UCSD-AML1 (cell line): Measurements from ENCODE around the gene P2RX7.
"Not testable (repeated sequence)": the region's sequence is repeated elsewhere in the genome, so short reads cannot be mapped to it uniquely, and the experiment has no call there.

ENCODE experiments used
- DNase-seq: peaks from one replicate; lab custom pipeline; 2025; ENCODE audit not compliant: unreplicated experiment; lab: John Stamatoyannopoulos, UW

P2RX7 gene

DNA sequence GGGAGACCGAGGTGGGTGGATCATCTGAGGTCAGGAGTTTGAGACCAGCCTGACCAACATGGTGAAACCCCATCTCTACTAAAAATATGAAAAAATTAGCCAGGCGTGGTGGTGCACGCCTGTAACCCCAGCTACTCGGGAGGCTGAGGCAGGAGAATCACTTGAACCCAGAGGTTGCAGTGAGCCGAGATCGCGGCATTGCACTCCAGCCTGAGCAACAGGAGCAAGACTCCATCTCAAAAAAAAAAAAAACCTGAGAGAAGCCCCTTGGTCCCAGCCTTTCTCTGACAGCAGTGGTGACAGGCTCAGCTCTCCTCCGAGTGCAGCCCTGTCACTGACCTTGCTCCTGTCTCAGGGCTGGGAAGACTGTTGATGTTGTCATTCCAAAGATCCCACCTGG lies 94.2 kb downstream of the P2RX7 start:
- not testable (repeated sequence) for DNase-seq

DNA sequence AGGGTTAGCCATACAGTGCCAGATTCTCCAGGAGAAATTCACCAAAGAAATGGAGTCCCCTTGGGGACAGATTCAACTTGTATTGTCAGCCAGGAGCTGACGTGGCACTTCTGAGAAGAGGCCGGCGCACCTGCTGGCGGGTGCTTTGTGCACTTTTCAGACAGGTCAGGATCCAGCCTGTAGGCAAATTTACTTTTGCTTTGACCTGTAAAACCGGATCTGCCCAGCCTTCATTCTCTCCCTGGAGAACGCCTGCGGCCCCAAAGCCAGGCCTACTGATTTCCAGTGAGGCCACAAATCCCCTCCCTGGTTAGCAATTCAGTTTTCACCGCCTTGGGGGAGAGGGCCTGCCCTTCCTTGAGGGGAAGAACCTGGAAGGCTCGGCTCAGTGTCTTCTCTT lies 94.6 kb downstream of the P2RX7 start:
- DNase-seq = no peak

DNA sequence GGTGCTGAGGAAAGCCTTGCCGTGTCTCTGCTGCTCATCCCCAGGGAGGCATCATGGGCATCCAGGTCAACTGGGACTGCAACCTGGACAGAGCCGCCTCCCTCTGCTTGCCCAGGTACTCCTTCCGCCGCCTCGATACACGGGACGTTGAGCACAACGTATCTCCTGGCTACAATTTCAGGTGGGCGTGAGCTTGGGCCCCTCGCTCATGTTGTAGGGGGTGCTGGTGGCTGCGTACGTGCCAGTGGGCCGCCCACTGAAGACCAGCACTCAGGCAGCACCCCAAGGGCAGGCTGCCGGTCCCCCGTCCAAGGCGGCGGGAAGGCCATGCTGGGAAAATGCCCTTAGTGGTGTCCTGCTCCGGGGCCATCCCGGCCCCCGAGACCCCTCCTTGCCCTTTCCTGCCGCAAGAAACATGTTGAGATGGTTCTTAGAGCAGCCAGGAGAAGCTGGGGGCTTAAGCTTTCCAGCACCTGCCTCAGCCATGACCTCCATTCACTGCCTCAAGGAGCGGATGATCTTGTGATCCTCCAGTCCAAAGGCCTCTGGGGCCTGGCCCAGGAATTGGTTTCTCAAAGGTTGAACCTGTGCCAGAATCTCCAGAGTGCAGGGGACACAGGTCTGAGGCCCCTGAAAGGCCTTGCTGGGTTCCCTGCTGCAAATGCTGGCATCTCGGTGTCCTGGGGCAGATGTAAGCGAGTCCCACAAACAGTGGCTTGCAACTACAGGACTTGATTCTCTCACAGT lies 96.4 kb downstream of the P2RX7 start:
- DNase-seq = no peak

DNA sequence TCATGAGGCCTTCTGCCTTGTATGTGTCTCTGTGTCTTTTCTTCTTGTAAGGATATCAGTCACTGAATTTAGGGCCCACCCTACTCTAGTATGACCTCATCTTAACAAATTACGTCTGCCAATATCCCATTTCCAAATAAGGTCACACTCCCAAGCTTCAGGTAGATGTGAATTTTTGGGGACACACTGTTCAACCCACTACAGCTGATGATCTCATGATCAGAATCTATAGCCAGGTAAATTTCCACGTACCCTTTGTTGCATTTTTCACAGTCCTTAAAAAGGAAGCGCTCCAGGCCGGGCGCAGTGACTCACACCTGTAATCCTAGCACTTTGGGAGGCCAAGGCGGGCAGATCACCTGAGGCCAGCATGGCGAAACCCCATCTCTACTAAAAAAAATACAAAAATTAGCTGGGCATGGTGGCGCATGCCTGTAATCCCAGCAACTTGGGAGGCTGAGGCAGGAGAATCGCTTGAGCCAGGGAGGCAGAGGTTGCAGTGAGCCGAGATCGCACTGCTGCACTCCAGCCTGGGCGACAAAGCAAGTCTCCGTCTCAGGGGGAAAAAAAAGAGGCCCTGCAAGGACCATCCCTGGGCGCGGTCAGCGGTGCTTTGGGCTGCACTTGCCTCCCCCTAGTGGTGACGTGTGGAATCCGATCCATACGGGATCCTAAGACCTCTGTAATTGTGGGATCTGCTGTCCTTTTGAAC lies 97.3 kb downstream of the P2RX7 start:
- DNase-seq = peak; percentile 51

DNA sequence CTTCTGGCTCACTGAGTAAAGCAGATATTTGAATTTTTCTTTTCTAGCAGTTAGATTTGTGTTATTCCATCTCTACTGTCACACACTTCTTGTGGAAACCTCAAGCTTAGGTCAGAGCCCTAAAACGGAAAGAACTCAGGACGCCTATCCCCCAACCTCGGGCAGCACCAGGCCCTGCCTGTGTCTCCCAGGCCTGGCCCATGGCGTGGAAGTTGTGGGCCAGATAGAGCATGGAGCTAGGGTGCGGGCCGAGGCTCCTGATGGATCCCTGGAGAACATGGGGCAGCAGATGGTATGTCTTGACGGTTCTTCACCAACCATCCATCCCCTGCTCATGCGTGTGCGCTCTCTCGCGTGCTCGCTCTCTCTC lies 97.8 kb downstream of the P2RX7 start:
- DNase-seq = no peak

DNA sequence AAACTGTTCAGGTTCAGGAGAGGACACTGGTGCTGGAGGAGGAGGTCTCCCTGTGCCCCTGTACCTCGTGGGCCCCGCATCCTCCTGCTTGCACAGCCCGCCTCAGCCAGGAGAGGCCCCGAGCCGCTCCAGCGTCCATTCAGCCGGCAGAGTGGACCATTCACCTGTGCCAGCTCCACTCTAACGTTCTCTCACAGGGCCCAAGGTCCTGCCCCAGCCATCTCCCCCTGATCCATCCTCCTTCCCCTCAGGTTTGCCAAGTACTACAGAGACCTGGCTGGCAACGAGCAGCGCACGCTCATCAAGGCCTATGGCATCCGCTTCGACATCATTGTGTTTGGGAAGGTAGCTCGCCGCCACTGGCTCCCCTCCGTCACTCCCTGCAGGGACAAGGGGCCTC lies 99.5 kb downstream of the P2RX7 start:
- no peak for DNase-seq

DNA sequence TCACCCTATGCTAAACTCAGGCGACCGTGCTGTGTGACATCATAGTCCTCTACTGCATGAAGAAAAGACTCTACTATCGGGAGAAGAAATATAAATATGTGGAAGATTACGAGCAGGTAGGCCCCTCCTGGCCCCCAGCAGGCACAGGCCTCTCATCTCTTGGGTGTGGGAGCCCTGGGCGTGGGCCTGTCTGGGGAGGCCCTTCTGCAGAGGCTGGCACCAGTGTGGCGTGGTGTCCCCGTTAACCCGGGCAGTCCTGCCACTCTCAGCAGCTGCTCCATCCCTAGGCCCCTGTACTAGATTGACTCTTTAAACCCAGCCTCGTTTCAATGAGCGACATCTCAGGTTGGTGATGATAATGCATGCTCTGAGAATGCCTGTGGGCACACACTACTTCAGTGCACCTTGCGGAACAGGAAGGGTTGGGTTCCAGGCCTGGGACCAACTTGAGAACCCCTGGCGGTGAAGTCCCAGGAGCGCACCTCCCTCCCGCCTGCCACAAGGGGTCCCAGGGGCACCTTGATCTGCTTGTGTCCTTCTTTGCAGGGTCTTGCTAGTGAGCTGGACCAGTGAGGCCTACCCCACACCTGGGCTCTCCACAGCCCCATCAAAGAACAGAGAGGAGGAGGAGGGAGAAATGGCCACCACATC lies 100.4 kb downstream of the P2RX7 start:
- DNase-seq = no peak

DNA sequence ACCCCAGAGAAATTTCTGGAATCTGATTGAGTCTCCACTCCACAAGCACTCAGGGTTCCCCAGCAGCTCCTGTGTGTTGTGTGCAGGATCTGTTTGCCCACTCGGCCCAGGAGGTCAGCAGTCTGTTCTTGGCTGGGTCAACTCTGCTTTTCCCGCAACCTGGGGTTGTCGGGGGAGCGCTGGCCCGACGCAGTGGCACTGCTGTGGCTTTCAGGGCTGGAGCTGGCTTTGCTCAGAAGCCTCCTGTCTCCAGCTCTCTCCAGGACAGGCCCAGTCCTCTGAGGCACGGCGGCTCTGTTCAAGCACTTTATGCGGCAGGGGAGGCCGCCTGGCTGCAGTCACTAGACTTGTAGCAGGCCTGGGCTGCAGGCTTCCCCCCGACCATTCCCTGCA lies 100.9 kb downstream of the P2RX7 start:
- DNase-seq = no peak

DNA sequence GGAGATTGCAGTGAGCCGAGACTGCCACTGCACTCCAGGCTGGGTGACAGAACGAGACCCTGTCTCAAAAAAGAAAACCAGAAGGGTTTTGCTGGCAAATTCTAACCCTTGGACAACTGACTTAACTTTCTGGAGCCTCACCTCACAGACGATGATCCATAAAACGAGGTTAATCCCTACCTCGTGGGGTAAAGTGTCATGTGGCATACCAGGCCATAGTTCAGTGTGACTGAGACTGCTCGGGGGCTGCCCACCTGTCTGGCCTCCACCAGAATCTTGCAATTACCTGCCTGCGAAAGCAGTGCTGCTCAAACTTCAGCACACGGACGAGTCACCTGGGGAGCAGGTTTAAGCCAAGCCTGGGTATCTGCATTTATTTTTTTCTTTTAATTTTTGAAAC lies 104.1 kb downstream of the P2RX7 start:
- DNase-seq = no peak

DNA sequence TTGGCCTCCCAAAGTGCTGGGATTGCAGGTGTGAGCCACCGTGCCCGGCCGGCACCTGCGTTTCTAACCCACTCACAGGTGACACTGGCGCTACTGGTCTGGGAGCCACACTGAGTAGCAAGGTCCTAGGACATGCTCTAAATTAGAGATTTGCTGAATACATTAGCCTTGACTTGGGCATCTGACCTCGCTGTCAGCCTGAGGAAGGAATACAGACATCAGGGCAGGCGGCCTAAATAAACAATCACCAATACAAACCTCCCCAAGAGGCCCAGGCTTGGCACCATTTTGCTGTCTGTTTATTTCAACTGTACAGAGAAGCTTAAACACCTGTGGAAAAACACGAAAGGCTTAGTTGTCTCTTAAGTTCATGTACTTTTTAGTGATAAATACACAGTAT lies 104.7 kb downstream of the P2RX7 start:
- DNase-seq = no peak
